GM12874 (cell line): ENCODE results near the gene SPECC1L.

ENCODE experiments used
- TF ChIP-seq, protein P1 (sequence below): IDR thresholded peaks from 2 replicates; pipeline ENCODE4 v1.5.1; 2011; ENCODE audit warnings: low read depth, mild to moderate bottlenecking, control low read depth, low read length, moderate library complexity; ENCODE audit not compliant: insufficient read depth

SPECC1L gene

DNA sequence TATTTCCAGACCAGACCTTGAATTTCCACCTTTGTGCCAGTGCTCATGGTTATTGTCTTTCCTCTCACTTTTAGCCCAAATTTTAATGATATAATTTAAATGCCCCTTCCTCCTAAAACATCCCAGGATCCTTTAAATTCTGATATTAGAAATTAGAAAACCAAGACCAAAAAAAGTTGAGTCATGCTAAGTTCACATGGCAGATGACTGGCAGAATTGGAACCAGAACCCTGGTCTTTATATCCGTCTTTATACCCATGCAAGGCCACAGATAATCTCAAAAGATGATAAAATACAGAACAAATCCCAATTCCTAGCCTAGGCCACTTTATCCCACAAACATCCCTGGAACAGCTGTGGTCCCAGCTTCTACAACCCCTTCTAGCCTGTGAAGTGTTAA, 183.2 kb downstream of the SPECC1L start:
- TF ChIP-seq, protein P1, sequence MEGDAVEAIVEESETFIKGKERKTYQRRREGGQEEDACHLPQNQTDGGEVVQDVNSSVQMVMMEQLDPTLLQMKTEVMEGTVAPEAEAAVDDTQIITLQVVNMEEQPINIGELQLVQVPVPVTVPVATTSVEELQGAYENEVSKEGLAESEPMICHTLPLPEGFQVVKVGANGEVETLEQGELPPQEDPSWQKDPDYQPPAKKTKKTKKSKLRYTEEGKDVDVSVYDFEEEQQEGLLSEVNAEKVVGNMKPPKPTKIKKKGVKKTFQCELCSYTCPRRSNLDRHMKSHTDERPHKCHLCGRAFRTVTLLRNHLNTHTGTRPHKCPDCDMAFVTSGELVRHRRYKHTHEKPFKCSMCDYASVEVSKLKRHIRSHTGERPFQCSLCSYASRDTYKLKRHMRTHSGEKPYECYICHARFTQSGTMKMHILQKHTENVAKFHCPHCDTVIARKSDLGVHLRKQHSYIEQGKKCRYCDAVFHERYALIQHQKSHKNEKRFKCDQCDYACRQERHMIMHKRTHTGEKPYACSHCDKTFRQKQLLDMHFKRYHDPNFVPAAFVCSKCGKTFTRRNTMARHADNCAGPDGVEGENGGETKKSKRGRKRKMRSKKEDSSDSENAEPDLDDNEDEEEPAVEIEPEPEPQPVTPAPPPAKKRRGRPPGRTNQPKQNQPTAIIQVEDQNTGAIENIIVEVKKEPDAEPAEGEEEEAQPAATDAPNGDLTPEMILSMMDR = no peak

DNA sequence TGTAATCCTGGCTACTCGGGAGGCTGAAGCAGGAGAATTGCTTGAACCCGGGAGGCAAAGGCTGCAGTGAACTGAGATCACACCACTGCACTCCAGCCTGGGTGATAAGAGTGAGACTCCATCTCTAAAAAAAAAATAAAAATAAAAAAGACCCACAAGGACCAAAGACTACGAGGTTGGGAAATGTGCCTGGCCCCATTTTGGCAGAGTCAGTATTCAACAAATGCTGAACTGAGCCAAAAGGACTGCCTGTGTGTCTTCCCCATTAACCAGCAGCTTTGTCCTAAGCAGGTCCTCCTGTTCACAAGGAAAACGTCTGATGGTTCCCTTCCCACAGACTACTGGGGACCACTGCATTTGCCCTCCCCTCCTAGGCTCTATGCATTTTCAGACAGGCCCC, 184.4 kb downstream of the SPECC1L start:
- TF ChIP-seq, protein P1 = no peak

DNA sequence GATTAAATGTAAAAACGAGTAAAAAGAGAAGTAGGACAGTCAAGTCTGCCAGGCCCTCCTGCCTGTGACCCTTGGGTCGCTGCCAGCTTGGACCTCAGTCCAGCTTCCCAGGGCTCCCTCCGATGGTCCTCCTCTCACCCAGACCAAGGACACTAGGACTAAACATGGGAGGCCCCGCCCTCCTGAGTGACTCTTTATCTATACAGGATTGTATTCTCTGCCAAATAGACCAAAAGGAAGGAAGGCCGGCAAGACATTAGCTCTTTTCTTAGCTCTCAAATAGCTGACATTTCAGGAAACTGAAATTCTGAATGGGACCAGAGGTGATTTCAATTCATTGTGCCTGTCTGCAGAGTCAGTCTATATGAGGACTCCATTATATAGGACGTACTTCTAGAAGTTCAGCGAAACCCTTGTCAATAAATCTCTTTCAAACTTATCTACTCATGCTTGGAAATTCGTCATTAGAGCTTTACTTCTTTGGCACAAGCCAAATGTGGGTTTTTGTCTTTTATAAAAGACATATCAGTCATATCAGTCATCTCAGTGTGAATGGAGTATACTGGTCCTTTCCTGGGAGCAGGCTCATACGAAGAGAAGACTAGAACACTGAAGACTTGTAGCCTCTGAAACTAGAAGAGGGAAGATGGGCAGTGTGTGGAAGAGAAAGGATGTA, 185.3 kb downstream of the SPECC1L start:
- TF ChIP-seq, protein P1 = no peak

DNA sequence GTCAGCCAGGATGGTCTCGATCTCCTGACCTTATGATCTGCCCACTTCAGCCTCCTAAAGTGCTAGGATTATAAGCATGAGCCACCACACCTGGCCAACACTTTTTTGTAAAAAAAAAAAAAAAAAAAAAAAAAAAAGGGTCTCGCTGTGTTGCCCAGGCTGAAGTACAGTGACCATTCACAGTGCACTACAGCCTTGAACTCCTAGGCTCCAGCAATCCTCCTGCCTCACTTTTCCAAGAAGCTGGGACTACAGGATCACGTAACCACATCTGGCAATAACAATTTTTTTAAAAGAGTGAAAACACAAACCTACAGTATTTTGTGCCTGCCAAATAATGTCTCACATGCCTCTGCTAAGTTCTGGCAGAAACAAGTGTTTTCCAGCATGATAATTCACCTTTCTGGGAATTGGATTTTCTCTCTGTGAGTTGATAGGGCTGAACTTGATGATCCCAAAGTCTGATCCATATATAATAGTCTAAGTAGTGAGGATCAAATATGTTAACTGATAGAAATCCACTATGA, 187.3 kb downstream of the SPECC1L start:
- TF ChIP-seq, protein P1 = no peak

DNA sequence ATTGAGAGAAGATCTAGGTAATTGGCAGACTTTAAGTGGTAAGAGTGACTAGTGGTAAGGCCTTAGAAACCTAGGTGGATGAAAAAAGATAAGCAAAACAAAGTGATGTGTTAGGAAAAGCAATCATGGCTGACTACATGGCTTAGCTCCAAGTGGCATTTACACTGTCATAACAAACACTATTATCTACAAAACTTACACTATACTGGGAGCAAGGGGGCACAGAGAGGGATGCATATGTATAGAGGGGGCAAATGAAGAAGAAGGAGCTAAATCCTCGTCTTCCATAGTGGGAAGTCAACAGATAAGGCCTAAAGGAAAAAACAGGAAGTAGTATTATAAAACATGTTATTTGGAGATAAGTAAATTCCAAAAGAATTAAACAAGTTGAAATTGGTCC, 189.3 kb downstream of the SPECC1L start:
- TF ChIP-seq, protein P1 = no peak

DNA sequence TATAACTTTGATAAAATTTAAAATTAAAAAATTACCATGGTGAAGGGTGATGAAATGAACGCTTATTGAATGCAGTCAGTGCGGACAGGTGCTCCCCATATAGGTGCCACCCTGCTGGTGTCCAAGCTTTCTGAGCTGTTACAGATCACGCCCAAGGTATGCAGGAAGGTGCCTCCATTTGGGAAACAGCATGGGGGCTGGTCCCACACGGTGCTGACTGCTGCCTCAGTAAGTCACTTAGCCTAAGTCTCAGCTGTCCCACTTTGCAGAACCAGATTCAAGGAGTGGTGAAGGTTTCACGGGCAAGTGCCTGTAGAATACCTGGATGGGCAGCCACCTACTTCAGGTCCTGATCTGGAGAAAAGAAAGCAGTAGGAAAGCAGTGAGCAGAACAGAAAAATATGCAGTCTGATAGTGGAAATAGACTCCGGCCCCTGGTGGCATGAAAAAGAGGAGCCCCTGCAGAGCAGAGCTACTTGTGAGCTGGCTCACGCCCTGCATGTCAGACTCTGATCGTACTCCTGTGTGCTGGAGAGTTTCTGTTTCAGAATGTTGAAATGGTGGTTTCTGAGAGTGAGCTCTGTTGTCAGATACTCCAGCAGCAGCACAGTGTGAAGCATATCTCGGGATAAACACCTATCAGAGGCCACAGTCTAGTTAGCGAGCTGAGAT, 189.9 kb downstream of the SPECC1L start:
- TF ChIP-seq, protein P1 = no peak

DNA sequence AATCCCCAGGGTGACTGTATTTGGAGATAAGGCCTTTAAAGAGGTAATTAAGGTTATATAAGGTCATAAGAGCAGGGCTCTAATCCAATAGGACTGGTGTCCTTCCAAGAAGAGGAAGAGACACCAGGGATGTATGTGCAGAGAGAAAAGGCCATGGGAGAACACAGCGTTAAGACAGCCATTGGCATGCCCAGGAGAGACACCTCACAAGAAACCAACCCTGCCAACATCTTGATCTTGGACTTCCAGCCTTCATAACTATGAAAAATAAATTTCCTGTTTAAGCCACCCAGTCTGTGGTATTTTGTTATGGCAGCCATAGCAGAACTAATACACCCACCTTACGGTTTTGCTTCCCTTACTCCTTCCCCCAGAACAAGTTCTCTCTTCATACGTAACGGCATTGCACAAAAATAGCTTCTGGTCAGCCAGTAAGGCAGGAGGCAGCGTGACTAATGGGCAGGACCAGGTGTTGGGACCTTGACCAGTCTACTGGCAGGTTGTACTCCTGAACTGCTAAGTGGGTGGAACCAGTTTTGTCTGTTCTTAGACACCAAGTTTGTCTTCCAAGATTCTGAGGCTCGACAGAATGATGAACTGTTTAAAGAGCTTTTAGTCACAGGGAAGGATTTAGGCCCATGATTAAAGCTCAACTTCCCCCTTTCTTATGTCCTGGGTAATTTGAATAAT, 192.6 kb downstream of the SPECC1L start:
- TF ChIP-seq, protein P1 = no peak
